GM23338 (cell line): ENCODE results near the gene APMAP.

Experiments used
- CREB1 ChIP-seq: fragments of 250-450 bp; sonication (Bioruptor Pico); IDR thresholded peaks from 2 replicates; pipeline ENCODE4 v1.5.0; 2020; ENCODE audit warnings: low read depth, mild to moderate bottlenecking, moderate library complexity
- EZH2 ChIP-seq: fragments of 200-600 bp; sonication (generic); IDR thresholded peaks from one replicate; pipeline ENCODE4 v1.8.0; 2017; ENCODE audit warnings: antibody characterized with exemption, mild to moderate bottlenecking, low read depth; ENCODE audit not compliant: unreplicated experiment
- EZH2phosphoT487 ChIP-seq: fragments of 200-600 bp; sonication (generic); IDR thresholded peaks from one replicate; pipeline ENCODE4 v1.8.1; 2018; ENCODE audit warnings: antibody characterized with exemption; ENCODE audit not compliant: unreplicated experiment
- JUNB ChIP-seq: IDR thresholded peaks from one replicate; pipeline ENCODE4 v1.6.1; 2016; ENCODE audit warnings: antibody characterized with exemption; ENCODE audit not compliant: unreplicated experiment
- POLR2AphosphoS5 ChIP-seq: IDR thresholded peaks from 2 replicates; pipeline ENCODE4 v1.6.1; 2016; ENCODE audit warnings: antibody characterized with exemption, low read depth
- REST ChIP-seq: IDR thresholded peaks from one replicate; pipeline ENCODE4 v1.6.1; 2018; ENCODE audit warnings: antibody characterized with exemption; ENCODE audit not compliant: unreplicated experiment
- STAT1 ChIP-seq: IDR thresholded peaks from one replicate; pipeline ENCODE4 v1.6.1; 2016; ENCODE audit warnings: antibody characterized with exemption; ENCODE audit not compliant: unreplicated experiment
- ZNF462 ChIP-seq: fragments of 250-450 bp; sonication (Bioruptor Pico); IDR thresholded peaks from 2 replicates; pipeline ENCODE4 v1.5.0; 2020; ENCODE audit warnings: mild to moderate bottlenecking, moderate library complexity
- TF ChIP-seq, protein P1 (sequence below), 2 experiments: fragments of 200-600 bp in 1 of 2; sonication (generic) in 1 of 2; conservative IDR thresholded peaks; 2 replicates each; pipeline versions ENCODE4 v1.5.1 to v1.6.1; 2016 to 2017; ENCODE audit warnings: antibody characterized with exemption in 2 of 2, low read depth in 2 of 2, mild to moderate bottlenecking in 2 of 2, moderate library complexity in 1 of 2

GRCh38 chr20:25020901-25021301 lies 28.4 kb upstream of the APMAP start:
- TF ChIP-seq, protein P1, sequence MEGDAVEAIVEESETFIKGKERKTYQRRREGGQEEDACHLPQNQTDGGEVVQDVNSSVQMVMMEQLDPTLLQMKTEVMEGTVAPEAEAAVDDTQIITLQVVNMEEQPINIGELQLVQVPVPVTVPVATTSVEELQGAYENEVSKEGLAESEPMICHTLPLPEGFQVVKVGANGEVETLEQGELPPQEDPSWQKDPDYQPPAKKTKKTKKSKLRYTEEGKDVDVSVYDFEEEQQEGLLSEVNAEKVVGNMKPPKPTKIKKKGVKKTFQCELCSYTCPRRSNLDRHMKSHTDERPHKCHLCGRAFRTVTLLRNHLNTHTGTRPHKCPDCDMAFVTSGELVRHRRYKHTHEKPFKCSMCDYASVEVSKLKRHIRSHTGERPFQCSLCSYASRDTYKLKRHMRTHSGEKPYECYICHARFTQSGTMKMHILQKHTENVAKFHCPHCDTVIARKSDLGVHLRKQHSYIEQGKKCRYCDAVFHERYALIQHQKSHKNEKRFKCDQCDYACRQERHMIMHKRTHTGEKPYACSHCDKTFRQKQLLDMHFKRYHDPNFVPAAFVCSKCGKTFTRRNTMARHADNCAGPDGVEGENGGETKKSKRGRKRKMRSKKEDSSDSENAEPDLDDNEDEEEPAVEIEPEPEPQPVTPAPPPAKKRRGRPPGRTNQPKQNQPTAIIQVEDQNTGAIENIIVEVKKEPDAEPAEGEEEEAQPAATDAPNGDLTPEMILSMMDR (conservative IDR thresholded peaks at IDR 0.05; ENCODE audit: low read depth in 2 of 2), result no peak
- TF ChIP-seq ZNF462 (CRISPR knock-in tag) (no peak), REST (no peak), EZH2phosphoT487 (no peak), EZH2 (no peak), POLR2AphosphoS5 (no peak), STAT1 (no peak), JUNB (no peak), CREB1 (CRISPR knock-in tag) (no peak)
